Ovary (tissue), 9 donors: ENCODE data around the gene NR2F6. TPM values are rescaled to one million over a fixed set of nuclear protein-coding genes. Genes with fewer than 3 reads are reported as not detected.

ENCODE experiments used
- DNase-seq, 5 donors: peaks; one replicate each; pipeline ENCODE4 v3.0.0-alpha.2; 2019 to 2020
- H3K27ac ChIP-seq, 2 donors: fragments of 200-600 bp; one replicate each; pipeline versions ENCODE4 v1.5.1 to v1.8.0; 2019 to 2022
- H3K27me3 ChIP-seq: fragments of 200-600 bp; one replicate; pipeline ENCODE4 v1.8.0; 2022
- H3K36me3 ChIP-seq: fragments of 200-600 bp; sonication (generic); one replicate; pipeline ENCODE4 v1.5.1; 2019
- H3K4me1 ChIP-seq: one replicate; pipeline ENCODE4 v1.8.1; 2013; ENCODE audit warnings: mild to moderate bottlenecking, moderate library complexity; ENCODE audit not compliant: insufficient read depth
- H3K4me3 ChIP-seq: fragments of 200-600 bp; sonication (generic); one replicate; pipeline ENCODE4 v1.5.1; 2017
- H3K9me3 ChIP-seq, 2 donors: fragments of 200-600 bp in 1 of 2; sonication (generic) in 1 of 2; one replicate each; pipeline versions ENCODE4 v1.5.1 to v1.8.1; 2013 to 2019; ENCODE audit warnings: mild to moderate bottlenecking in 1 of 2, moderate library complexity in 1 of 2
- CTCF ChIP-seq, 3 donors: fragments of 450-650 bp in 2 of 3; fragments of 200-600 bp in 1 of 3; IDR thresholded peaks; one replicate each; pipeline versions ENCODE4 v1.5.1 to v1.8.0; 2016 to 2022; ENCODE audit warnings: antibody characterized with exemption in 3 of 3, mild to moderate bottlenecking in 1 of 3
- EP300 ChIP-seq: sonication (generic); formaldehyde crosslinking; IDR thresholded peaks from one replicate; pipeline ENCODE4 v1.6.1; 2017; ENCODE audit warnings: antibody characterized with exemption
- POLR2A ChIP-seq: fragments of 450-650 bp; IDR thresholded peaks from one replicate; pipeline ENCODE4 v1.6.1; 2017; ENCODE audit warnings: antibody characterized with exemption, mild to moderate bottlenecking, moderate library complexity
- WGBS, 3 donors: extraction: QIAGEN DNeasy Blood & Tissue Kit in 1 of 3; methylation state at CpG; one replicate each; pipeline versions ENCODE4 v1.1.5 to v1.1.7; 2013 to 2017; 5-methylcytosine and 5-hydroxymethylcytosine counted together
- intact Hi-C, 4 donors: fragments of 100-400 bp; cut with DNase I; formaldehyde crosslinking; loops; one replicate each; pipeline versions ENCODE4 v1.11.0 to v1.15.1; 2022 to 2023
- polyA plus RNA-seq, 2 donors: library from polyadenylated mRNA; stranded (reverse); fragments of 200-250 nt in 1 of 2; fragments of 350-450 nt in 1 of 2; fragmentation: Illumina TruSeq in 1 of 2; extraction: RNeasy Lipid Tissue Mini Kit (QIAGEN cat#74804) in 1 of 2; gene quantifications; one replicate each; pipeline ENCODE4 v1.2.3, GENCODE V29; 2013 to 2014
- total RNA-seq, 7 donors: library from RNA; depleted of rRNA in 2 of 7; stranded (reverse); fragments of >200 nt in 2 of 7; fragmentation: NEBNext Ultra II Directional in 3 of 7; extraction: Animal tissue kit (Norgen Biotek cat#: 25700) in 3 of 7; gene quantifications; one replicate each; pipeline versions ENCODE4 v1.1.0 to v1.2.4, GENCODE V29; 2016 to 2023
- donor health status: DM: no; HTN: no; CAD: no; lungs with moderate emphysema.
- donor health status: DM: no; HTN: no; CAD: no.
- donor health status: Bipolar disorder and iron deficiency.
- donor health status: DM: yes; HTN: yes; CAD: no.
- donor health status: DM: no; HTN: no; CAD: no.
- donor health status: DM: yes; HTN: yes; CAD: no.

Gene NR2F6
- total and polyA plus RNA-seq, 9 donors: 3.7 to 46.4 (median 28.4) TPM

- Histone ChIP-seq H3K27ac (no peak overlapping the region), H3K9me3 (no peaks in the 10 kb centered on the region), H3K27me3 (no peaks in the 10 kb centered on the region), H3K4me1 (no peaks in the 10 kb centered on the region), H3K36me3 (no peaks in the 10 kb centered on the region), H3K4me3 (no peak overlapping the region)
- DNase-seq: no peak
- 65 to 68% (median 66%) methylated on average over 24 of the region's 24 CpGs for WGBS, 3 donors
- TF ChIP-seq CTCF (IDR thresholded peaks at IDR 0.05) (no peak), EP300 (no peak), POLR2A (no peak)
- intact Hi-C loops: no loop called here
Measured at GRCh38 chr19:17240062-17240752, 5.5 kb downstream of the NR2F6 start.

- H3K27me3 ChIP-seq: no peaks in the 10 kb centered on the region
- TF ChIP-seq EP300 (no peak), CTCF (IDR thresholded peaks at IDR 0.05) (no peak), POLR2A (no peak)
- no peaks in the 10 kb centered on the region for H3K9me3 ChIP-seq
- DNase-seq: no peak
- H3K4me1 ChIP-seq: peaks cover 4% of the 10 kb centered on the region
- WGBS, 3 donors: 88 to 92% (median 91%) methylated on average over 13 of the region's 13 CpGs
- no peak overlapping the region for H3K4me3 ChIP-seq
- no peak overlapping the region for H3K27ac ChIP-seq
- intact Hi-C loops: no loop called here
- no peaks in the 10 kb centered on the region for H3K36me3 ChIP-seq
Measured at GRCh38 chr19:17237747-17238706, 7.7 kb downstream of the NR2F6 start.

- Histone ChIP-seq H3K4me1 (peaks cover 4% of the 10 kb centered on the region), H3K36me3 (no peaks in the 10 kb centered on the region), H3K27me3 (no peaks in the 10 kb centered on the region), H3K4me3 (no peak overlapping the region), H3K27ac (peak overlapping the region in 1 of 2 donors; percentile 14), H3K9me3 (no peaks in the 10 kb centered on the region)
- WGBS, 3 donors: 85 to 87% (median 85%) methylated on average over 17 to 18 of the region's 18 CpGs
- peak in 2 of 5 donors; percentile 53 to 64 for DNase-seq
- intact Hi-C loops: no loop called here
- no peak for TF ChIP-seq CTCF (IDR thresholded peaks at IDR 0.05)
Measured at GRCh38 chr19:17236811-17237543, 8.7 kb downstream of the NR2F6 start.
